NB4 (cell line): ENCODE measurements around the gene KDELR1.
A peak's percentile ranks its signal among the peaks of the same experiment; 100 is the strongest.
"Not testable (repeated sequence)": the region's sequence is repeated elsewhere in the genome, so short reads cannot be mapped to it uniquely, and the experiment has no call there.

ENCODE experiments used
- DNase-seq: peaks from one replicate; pipeline ENCODE4 v3.0.0; 2010; ENCODE audit warnings: low read depth
- H3K4me3 ChIP-seq: one replicate; pipeline ENCODE4 v1.5.1; 2011; ENCODE audit warnings: mild to moderate bottlenecking, low read depth, low read length, moderate library complexity
- CTCF ChIP-seq: IDR thresholded peaks from one replicate; pipeline ENCODE4 v1.5.1; 2012; ENCODE audit warnings: low read depth, low read length
- MYC ChIP-seq: IDR thresholded peaks from 2 replicates; pipeline ENCODE4 v1.6.1; 2011; ENCODE audit warnings: low read depth, low read length
- POLR2A ChIP-seq: IDR thresholded peaks from 2 replicates; pipeline ENCODE4 v1.6.1; 2011; ENCODE audit warnings: mild to moderate bottlenecking; ENCODE audit not compliant: insufficient read length; ENCODE audit errors: extremely low read depth
- TF ChIP-seq, protein P1 (sequence below): IDR thresholded peaks from 2 replicates; pipeline ENCODE4 v1.6.1; 2011; ENCODE audit warnings: low read depth, low read length

The KDELR1 gene

GRCh38 chr19:48379058-48379457 lies 12.3 kb downstream of the KDELR1 start:
- DNase-seq: peak; percentile 55
- TF ChIP-seq CTCF (no peak), MYC (no peak), POLR2A (no peak)
- H3K4me3 ChIP-seq: no peak overlapping the region

GRCh38 chr19:48378194-48378570 lies 13.2 kb downstream of the KDELR1 start:
- H3K4me3 ChIP-seq: no peak overlapping the region
- no peak for TF ChIP-seq POLR2A
- TF ChIP-seq MYC: no peak
- TF ChIP-seq, protein P1, sequence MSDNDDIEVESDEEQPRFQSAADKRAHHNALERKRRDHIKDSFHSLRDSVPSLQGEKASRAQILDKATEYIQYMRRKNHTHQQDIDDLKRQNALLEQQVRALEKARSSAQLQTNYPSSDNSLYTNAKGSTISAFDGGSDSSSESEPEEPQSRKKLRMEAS: no peak
- TF ChIP-seq CTCF: no peak
- DNase-seq: peak; percentile 51

- DNase-seq: no peak
- H3K4me3 ChIP-seq: no peak overlapping the region
- TF ChIP-seq CTCF (no peak), POLR2A (no peak), MYC (no peak)
- TF ChIP-seq, protein P1: no peak
Observed at GRCh38 chr19:48373567-48373966, 17.8 kb downstream of the KDELR1 start.

DNA sequence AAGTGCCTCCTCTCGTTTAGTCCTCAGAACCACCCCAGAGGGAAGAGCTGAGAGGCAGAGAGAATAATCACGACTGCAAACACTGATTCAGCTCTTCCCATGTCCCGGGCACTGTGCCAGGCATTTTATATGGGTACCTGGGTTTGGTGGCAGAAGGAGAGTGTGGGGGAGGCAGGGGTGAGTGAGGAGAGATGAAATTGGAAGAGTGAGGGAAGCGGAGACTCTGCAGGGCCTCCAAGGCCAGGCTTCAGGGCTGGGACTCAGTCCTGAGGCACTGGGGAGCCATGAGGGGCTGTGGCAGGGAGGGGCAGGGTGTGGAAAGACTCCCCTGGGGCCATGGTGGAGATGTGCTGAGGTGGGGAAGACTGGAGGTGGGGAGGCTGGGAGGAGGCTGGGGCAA lies 18.4 kb downstream of the KDELR1 start:
- no peak overlapping the region for H3K4me3 ChIP-seq
- DNase-seq: peak; percentile 48
- TF ChIP-seq MYC (no peak), POLR2A (no peak), CTCF (no peak)
- TF ChIP-seq, protein P1: no peak

DNA sequence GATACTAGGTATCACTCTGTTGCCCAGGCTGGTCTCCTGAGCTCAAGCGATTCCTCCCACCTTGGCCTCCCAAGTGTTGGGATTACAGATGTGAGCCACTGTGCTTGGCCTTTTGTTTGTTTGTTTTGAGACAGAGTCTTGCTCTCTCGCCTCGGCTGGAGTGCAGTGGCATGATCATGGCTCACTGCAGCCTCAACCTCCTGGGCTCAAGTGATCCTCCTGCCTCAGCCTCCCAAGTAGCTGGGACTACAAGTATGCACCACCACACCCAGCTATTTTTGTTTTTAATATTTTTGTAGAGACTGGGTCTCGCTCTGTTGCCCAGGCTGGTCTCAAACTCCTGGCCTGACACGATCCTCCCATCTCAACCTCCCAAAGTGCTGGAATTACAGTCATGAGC lies 19.6 kb downstream of the KDELR1 start:
- not testable (repeated sequence) for DNase-seq, H3K4me3 ChIP-seq

DNA sequence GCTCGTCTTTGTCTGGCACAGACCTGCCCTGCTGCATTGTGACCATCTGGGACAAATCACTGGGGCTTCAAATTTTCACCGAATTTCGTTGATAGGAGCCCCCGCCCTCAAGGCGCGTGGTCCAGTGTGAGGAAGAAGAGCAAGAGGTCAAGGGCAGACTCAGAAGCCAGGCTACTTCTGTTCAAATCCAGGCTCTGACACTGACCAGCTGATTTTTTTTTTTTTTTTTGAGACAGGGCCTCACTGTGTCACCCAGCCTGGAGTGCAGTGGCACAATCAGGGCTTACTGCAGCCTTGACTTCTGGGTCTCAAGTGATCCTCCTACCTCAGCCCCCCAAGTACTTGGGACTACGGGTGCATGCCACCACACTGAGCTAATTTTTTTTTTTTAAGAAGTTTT lies 20.0 kb downstream of the KDELR1 start:
- TF ChIP-seq CTCF: no peak
- TF ChIP-seq POLR2A: no peak
- TF ChIP-seq, protein P1: no peak
- no peak for TF ChIP-seq MYC
- DNase-seq: no peak

GRCh38 chr19:48370955-48371354 lies 20.4 kb downstream of the KDELR1 start:
- TF ChIP-seq CTCF (no peak), POLR2A (no peak), MYC (no peak)
- TF ChIP-seq, protein P1: no peak
- no peak overlapping the region for H3K4me3 ChIP-seq
- DNase-seq: no peak

More for the DNA sequence above, 20.0 kb downstream of the KDELR1 start:
- no peak overlapping the region for H3K4me3 ChIP-seq
